SHP77 (cell line): Measurements from ENCODE around the gene CCL13.

Source experiments
- DNase-seq, 2 experiments: peaks; one replicate each; lab custom pipeline; 2025; lab: John Stamatoyannopoulos, UW

CCL13 gene

DNA sequence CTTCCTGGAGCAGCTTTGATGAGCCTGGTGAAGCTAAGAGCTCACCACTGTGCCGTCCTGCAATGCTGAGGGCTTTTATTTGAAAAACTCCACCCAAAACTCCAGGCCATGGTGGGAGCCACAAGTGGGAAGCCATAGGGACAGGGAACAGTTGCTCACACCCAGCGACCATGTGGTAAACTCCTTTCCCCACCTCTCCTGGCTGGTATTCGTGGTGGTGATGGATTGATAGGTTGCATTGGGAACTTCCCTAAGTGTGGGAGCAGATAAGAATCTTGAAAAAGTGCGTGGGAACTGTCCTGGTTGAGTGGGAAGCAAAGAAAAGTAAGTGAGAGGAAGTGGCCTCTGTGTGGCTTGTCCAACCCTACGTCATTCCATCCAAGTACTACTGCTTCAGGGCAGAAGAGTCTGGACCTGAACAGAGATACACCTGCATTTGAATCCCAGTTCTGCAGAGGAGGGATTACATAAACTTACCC is 6.9 kb downstream of the CCL13 start, which contains the start of gene CCL1:
TSS of gene CCL1 (minus strand) at position 51 of the 479 bp plus-strand sequence. CDS start 72 bp downstream, outside the sequence.
- no peak for DNase-seq

- no peak for DNase-seq
Measured at GRCh38 chr17:34364751-34365150, 8.5 kb downstream of the CCL13 start.

DNA sequence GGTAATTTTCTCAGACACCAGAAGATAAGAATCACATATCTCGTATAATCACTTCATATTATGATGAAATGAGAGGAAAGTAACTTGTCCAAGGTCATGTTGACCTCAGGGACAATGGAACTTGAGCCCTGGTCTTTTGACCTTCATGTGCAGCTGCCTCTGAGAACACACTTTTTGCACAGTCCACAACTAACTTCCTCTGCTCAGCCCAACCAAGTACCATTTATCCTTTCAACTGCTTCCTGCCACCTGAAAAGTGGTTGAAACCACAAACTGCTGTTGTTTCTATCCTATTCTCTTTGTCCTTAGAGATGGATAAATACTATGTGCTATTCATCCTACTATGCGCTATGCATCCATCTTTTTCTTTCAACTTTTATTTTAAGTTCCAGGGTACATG is 9.1 kb downstream of the CCL13 start:
- DNase-seq: no peak

DNA sequence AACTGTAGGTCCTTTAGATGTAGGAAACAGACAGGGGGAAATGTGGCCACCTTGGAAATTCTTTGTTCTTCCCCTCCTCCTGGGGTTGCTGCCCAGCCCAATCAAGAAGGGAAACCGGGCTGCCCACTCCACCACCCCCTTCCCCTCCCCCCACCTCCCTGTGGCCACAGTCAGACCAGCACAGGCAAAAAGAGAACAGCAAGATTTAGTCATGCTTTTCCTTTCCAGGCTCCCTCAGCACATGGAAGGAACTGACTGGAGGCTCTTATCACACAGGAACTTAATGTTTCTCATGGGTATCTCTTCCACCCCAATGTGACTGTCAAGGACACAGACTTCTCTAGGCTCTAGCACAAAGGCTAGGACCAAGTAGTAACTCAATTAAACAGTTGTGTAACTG is 9.7 kb downstream of the CCL13 start:
- no peak for DNase-seq

DNA sequence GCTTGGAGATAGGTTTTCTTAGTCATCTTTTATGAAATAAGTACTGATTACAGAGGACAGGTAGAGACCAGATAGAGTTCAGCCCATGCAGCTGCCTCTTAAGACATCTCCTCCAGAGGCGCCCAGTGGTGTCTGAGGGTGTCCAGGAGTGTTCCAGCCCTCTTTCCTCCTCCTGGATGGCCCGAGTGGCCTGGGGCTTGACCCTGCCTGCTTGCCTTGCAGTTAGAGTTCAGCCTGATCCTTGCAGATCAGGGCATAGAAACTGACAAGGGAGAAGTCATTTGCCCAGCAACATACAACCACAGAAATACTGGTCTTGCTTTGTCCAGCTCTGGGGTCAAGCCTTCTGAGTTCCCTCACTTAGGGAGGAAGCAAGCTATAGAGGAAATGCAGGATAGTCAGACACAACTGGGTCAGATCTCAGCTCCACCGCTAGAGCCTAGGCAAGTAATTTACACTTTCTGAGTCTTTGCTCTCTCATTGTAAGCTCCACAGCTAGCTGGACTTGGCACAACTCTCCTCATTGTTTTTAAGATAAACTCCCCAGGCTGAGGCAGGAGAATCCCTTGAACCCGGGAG is 10.3 kb downstream of the CCL13 start:
- no peak for DNase-seq

GRCh38 chr17:34367486-34368195 is 11.4 kb downstream of the CCL13 start:
- no peak for DNase-seq

DNA sequence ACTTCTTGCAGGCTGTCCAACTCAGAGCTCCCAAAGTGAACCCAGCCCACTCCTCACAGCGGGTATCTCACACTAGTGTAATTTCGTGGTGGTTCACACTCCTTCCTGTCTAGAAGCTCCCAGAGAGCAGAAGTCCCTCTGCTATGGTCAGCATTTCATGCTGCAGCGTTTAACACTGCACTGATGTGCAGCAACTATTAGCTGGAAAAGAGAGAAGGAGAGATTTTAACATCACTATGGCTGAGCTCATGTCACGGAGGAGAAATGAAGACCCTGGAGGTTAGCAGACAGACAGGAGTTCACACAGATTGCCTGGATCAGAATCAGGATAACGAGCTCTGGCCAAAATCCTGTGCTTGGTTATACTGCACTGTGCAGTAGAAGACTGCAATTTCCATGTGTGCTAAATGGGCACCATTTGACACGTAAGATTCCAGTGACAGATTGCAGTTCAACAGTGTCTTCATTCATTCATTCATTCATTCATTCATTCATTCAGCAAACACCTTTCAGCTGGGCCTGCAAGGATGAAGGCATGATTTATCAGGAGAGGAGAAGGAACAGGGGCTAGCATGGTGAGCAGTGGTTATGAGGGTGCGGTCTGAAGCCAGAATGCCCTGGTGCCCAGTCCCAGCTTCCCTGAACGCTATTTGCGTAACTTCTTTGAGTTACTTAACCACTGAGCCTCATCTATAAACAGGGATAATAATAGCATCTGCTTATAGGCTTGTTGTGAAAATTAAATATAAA is 12.1 kb downstream of the CCL13 start:
- DNase-seq: no peak

DNA sequence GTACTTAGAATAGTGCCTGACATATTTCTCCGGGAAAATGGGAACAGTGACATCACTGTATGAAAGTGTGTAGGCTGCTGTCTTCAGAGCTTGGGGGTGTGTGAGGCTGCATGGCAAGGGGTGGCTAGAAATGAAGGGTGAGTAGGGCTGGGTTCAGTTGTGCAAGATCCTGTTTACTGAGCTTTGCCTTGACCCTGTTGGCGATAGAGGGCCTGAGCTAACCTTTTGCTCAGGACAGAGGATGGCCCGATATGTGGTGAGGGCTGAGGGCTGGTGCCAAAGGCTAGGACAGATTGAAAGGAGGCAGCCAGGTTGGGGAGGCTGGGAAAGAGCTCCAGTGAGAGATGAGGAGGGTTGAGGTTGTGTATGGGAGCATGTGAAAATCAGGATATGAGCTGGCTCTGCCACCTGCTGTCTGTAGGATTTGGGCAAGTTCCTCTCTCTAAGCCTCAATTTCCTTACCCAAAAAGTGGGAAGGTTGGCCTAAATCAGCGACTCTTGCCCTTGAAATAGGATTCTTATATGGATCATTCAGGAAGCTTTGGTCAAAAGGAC is 12.7 kb downstream of the CCL13 start:
- DNase-seq: no peak

GRCh38 chr17:34369571-34369970 is 13.3 kb downstream of the CCL13 start:
- no peak for DNase-seq

- DNase-seq: no peak
Measured at GRCh38 chr17:34370376-34370996, 14.2 kb downstream of the CCL13 start.

- DNase-seq: no peak
Measured at GRCh38 chr17:34370997-34371395, 14.7 kb downstream of the CCL13 start.

GRCh38 chr17:34371405-34372100 is 15.3 kb downstream of the CCL13 start:
- DNase-seq: no peak

GRCh38 chr17:34374457-34374856 is 18.2 kb downstream of the CCL13 start:
- DNase-seq: no peak

DNA sequence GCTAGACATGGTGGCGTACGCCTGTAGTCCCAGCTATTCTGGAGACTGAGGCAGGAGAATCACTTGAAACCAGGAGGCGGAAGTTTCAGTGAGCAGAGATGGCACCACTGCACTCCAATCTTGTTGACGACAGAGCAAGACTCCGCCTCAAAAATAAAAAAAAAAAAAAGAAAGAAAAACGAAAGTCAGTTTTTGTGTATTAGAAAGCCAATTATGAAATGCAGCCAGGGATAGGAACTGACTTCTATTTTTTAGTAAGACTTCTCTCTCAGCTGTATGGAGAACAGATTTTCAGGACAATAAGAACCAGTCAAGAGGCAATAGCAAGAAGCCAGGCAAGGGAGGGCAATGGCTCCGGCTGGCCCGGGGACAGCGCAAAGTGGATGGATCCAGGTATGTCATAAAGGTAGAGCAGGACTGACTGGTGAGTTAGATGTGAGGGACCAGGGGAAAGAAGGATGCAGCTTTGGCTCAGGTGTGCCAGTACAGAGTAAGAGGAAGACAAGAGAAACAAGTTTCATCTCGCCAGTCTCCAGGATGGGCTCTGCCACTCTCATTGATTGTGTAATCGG is 19.2 kb downstream of the CCL13 start:
- no peak for DNase-seq

DNA sequence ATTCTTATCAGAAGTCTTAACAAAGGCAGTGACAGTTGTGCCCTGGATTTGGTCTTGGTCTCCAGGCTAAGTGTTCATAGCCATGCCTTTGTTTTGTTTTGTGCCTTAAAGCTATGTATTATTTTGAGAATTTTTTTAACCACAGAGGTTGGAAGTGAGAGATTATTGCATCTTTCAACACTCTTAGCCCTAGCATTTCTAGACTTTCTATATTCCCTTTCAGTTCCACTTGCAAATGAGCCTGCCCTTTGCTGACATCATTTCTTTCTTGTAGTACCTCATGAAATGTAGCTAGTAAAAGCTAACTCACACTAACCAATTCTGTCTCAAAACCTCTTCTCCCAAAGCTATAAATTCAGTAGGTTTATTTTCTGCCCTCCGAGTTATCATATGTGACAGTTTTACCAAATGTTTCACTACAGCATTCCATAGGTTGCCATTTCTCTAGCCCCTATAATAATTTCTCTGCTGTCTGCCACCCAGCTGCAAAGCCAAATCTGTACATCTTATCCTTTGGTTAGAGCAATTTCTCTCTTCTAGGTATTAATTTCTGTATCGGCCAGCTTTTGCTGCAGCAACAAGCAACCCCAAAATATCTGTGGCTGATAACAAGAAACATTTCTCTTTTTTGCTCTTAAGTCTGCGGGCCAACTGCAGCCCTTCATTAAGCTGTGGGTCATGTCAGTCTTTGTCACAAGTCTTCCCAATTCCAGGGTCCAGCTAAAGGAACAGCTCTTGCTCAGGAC is 21.0 kb downstream of the CCL13 start:
- no peak for DNase-seq

GRCh38 chr17:34378664-34379101 is 22.4 kb downstream of the CCL13 start:
- no peak for DNase-seq

GRCh38 chr17:34379868-34380267 is 23.6 kb downstream of the CCL13 start:
- DNase-seq: no peak

GRCh38 chr17:34382621-34383124 is 26.4 kb downstream of the CCL13 start:
- no peak for DNase-seq

DNA sequence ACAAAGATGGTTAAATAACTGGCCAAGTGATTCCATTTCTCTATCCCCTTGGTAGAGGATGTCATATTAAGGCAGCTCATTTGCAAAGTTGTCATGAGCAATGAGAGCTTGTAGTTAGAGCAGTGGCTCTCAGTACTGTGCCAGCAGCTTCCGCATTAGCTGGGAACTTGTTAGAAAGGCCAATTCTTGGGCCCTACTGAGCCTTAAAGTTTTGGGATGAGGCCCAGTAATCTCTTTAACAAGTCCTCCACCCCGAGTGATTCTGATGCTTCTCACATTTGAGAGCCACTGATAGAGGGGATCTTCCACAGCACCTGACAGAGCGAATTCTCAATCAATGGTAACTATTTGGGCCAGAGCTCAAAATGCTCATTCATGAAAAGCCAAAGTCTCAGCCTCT is 26.9 kb downstream of the CCL13 start:
- no peak for DNase-seq

GRCh38 chr17:34384271-34384670 is 28.0 kb downstream of the CCL13 start:
- no peak for DNase-seq
